Thyroid gland (tissue), 4 donors: Measurements from ENCODE around the gene CUL3.

Experiments
- CTCF ChIP-seq, 6 experiments: fragments of 200-600 bp in 3 of 6; fragments of 450-650 bp in 3 of 6; sonication (generic) in 3 of 6; IDR thresholded peaks; one replicate each; pipeline ENCODE4 v1.5.1; 2016 to 2019; ENCODE audit warnings: antibody characterized with exemption in 6 of 6, mild to moderate bottlenecking in 2 of 6, inconsistent platforms in 1 of 6, moderate library complexity in 1 of 6
- POLR2A ChIP-seq, 2 donors: fragments of 450-650 bp; IDR thresholded peaks; one replicate each; pipeline ENCODE4 v1.6.1; 2017; ENCODE audit warnings: antibody characterized with exemption in 2 of 2, mild to moderate bottlenecking in 2 of 2, moderate library complexity in 1 of 2

DNA sequence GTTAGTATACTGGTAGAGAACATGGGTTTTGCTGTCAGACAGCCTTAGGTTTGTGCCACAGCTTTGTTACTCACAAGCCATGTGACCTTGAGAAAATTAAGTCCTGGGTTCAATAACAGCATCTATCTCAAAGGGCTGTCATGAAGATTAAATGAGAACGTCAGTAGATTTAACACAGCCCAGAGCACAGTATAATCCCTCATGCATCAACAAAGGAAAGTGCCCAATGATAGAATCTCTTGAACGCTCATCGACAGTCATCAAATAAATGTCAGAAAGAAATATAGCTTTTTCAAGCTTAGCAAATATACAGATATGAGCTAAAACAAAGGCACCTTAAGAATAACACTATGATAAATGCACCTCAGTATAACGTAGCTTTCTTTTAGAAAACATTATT is 22.3 kb downstream of the CUL3 start:
- no peak for TF ChIP-seq CTCF (IDR thresholded peaks at IDR 0.05)
- TF ChIP-seq POLR2A (IDR thresholded peaks at IDR 0.05) = no peak
